ENCODE results near the gene METTL22.

METTL22 gene

GRCh38 chr16:8621572-8622314, at the start of gene METTL22:
TSS of gene METTL22 (plus strand) at chr16:8621698. CDS start at chr16:8625666, 3,968 bp downstream.
- DNase-seq = peak; percentile 95

- no peak for DNase-seq
Observed at GRCh38 chr16:8572063-8572918, 49.2 kb upstream of the METTL22 start.

- DNase-seq = no peak
Observed at GRCh38 chr16:8572919-8573724, 48.4 kb upstream of the METTL22 start.

GRCh38 chr16:8575399-8575798, 46.1 kb upstream of the METTL22 start:
- no peak for DNase-seq

GRCh38 chr16:8576141-8577004, 45.1 kb upstream of the METTL22 start:
- DNase-seq = no peak

GRCh38 chr16:8577678-8578304, 43.7 kb upstream of the METTL22 start:
- DNase-seq = no peak

GRCh38 chr16:8579559-8579958, 41.9 kb upstream of the METTL22 start:
- DNase-seq = no peak

GRCh38 chr16:8581831-8582580, 39.5 kb upstream of the METTL22 start:
- no peak for DNase-seq

- DNase-seq = no peak
Observed at GRCh38 chr16:8583199-8583598, 38.3 kb upstream of the METTL22 start.

GRCh38 chr16:8583732-8584131, 37.8 kb upstream of the METTL22 start:
- DNase-seq = no peak

GRCh38 chr16:8585041-8585440, 36.5 kb upstream of the METTL22 start:
- DNase-seq = no peak

GRCh38 chr16:8585857-8586256, 35.6 kb upstream of the METTL22 start:
- DNase-seq = no peak

GRCh38 chr16:8587065-8587464, 34.4 kb upstream of the METTL22 start:
- DNase-seq = no peak

GRCh38 chr16:8588682-8589056, 32.8 kb upstream of the METTL22 start:
- DNase-seq = no peak

GRCh38 chr16:8589057-8589899, 32.2 kb upstream of the METTL22 start:
- no peak for DNase-seq

- DNase-seq = no peak
Observed at GRCh38 chr16:8589900-8590688, 31.4 kb upstream of the METTL22 start, which contains the start of gene TMEM114. TSS of gene TMEM114 (minus strand) at chr16:8590511. CDS start at chr16:8589838, 673 bp downstream.

GRCh38 chr16:8590811-8591210, 30.7 kb upstream of the METTL22 start:
- no peak for DNase-seq

GRCh38 chr16:8591451-8591850, 30.0 kb upstream of the METTL22 start:
- DNase-seq = no peak

- DNase-seq = no peak
Observed at GRCh38 chr16:8594149-8594666, 27.3 kb upstream of the METTL22 start.
